Natural killer cell treated with Interleukin-12 subunit alpha and Interleukin-12 subunit beta and Interleukin-15 and Interleukin-18, amount 100 ng/mL, for 72 hours (primary cell): Measurements from ENCODE around the gene CACNG5. TPM values are rescaled to one million over a fixed set of nuclear protein-coding genes. Genes with fewer than 3 reads are reported as not detected.
A peak's percentile ranks its signal among the peaks of the same experiment; 100 is the strongest.

Source experiments
- ATAC-seq, 2 donors: fragments of 150-1000 bp; cut with Tn5 transposase in 1 of 2; sonication (Bioruptor Pico), chemical (Tn5 transposase) in 1 of 2; 2 replicates each; pipeline ENCODE4 v1.10.0; 2021
- DNase-seq: peaks from one replicate; pipeline ENCODE4 v3.0.0; 2022; ENCODE audit warnings: low spot score
- H3K27ac Mint-ChIP-seq, 2 donors: 1 replicate in 1 of 2; 2 replicates in 1 of 2; pipeline ENCODE4 v1.8.0; 2022; ENCODE audit warnings: mixed read lengths in 2 of 2, mild to moderate bottlenecking in 1 of 2, moderate library complexity in 1 of 2
- H3K27me3 Mint-ChIP-seq, 2 donors: 1 replicate in 1 of 2; 2 replicates in 1 of 2; pipeline ENCODE4 v1.8.0; 2022; ENCODE audit warnings: mixed read lengths in 2 of 2
- H3K36me3 Mint-ChIP-seq: one replicate; pipeline ENCODE4 v1.8.0; 2022; ENCODE audit warnings: mixed read lengths
- H3K4me1 Mint-ChIP-seq, 2 donors: 1 replicate in 1 of 2; 2 replicates in 1 of 2; pipeline ENCODE4 v1.8.0; 2022; ENCODE audit warnings: low read depth in 2 of 2, mixed read lengths in 2 of 2, mild to moderate bottlenecking in 1 of 2
- H3K4me3 Mint-ChIP-seq: one replicate; pipeline ENCODE4 v1.8.0; 2022; ENCODE audit warnings: mixed read lengths
- H3K9me3 Mint-ChIP-seq: 2 replicates; pipeline ENCODE4 v1.8.0; 2022; ENCODE audit warnings: mixed read lengths
- total RNA-seq, 2 donors: library from RNA; stranded (reverse); gene quantifications; one replicate each; pipeline ENCODE4 v1.2.3, GENCODE V29; 2022

Gene CACNG5
- total RNA-seq, 2 donors from 2014 or later, result not detected

DNA sequence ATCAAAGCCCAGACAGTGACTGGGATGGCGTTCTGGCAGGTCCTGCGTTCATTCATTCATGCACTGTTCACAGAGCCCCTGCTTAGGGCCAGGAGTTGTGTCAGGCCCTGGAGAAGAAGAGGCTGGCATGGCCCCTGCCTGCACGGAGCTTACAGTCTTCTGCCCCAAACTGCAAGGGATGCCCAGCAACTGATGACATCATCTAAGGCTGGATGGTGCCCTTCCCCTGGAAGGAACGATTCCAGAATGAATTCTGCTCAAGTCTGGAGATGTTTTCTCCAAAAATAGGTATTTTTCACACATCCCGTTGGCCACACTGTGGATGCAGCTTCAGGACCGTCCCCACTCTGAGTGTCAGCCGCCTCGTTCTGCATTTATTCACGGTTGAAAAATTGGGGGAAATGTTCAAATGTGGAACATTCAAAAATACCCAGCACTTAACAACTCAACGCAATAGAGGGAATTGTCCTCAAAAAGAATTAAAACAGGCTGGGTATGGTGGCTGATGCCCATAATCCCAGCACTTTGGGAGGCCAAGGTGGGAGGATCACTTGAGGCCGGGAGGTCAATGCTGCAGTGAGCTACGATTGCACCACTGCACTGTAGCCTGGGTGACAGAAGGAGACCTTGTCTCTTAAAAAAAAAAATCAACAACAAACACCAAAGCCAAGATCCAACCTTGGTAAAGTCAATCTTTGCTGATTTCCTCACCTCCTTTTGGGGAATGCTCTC lies 23.8 kb upstream of the CACNG5 start:
- Mint-ChIP-seq H3K9me3 (no peaks in the 10 kb centered on the region), H3K27ac (no peak overlapping the region), H3K4me3 (no peak overlapping the region), H3K4me1 (peaks cover 0 to 8% of the 10 kb centered on the region in 2 donors), H3K27me3 (peaks cover 10 to 15% of the 10 kb centered on the region in 2 donors), H3K36me3 (no peaks in the 10 kb centered on the region)
- no peak for ATAC-seq
- DNase-seq, result no peak

DNA sequence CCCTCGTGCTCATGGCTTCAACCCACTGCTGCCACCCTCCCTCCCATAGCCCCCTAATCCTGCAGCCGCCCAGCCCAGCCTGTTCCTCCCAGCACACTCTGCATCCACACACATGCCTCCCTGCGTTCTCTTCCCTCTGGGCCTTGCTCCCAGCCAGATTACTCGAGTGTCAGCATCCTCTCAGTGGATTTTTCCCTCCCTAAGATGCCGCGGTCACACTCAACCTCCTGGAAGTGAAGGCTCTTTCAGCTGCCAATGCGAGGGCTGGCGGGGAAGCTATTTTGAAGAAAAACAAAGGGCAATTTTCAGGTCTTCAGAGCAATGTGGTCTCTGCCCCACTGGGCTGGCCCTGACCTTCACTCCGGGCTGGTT lies 23.2 kb upstream of the CACNG5 start:
- no peak for ATAC-seq
- no peak overlapping the region for H3K27ac Mint-ChIP-seq

DNA sequence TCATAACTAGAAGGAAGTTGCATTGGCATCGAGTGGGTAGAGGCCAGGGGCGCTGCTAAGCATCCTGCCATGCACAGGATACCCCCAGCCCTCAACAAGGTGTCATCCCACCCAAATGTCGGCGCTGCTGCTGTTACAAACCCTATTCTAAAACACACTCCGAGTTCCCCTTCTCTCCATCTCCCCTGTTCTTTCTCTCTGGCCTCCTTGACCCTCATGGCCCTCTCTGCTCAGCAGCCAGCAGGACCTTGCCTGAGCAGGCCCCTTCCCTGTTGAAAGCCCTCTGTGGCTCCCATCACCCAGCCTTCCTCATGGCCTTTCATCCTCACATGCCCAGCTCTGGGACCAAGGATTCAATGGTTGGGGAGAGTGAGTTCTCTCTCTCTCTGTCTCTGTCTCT lies 22.3 kb upstream of the CACNG5 start:
- ATAC-seq, result peak in 1 of 2 donors; percentile 32

More for the DNA sequence above, 23.2 kb upstream of the CACNG5 start:
- peaks cover 0 to 8% of the 10 kb centered on the region in 2 donors for H3K4me1 Mint-ChIP-seq
- no peak for DNase-seq
- H3K36me3 Mint-ChIP-seq, result no peaks in the 10 kb centered on the region
- H3K4me3 Mint-ChIP-seq, result no peak overlapping the region
- no peaks in the 10 kb centered on the region for H3K9me3 Mint-ChIP-seq
- H3K27me3 Mint-ChIP-seq, result peaks cover 10 to 15% of the 10 kb centered on the region in 2 donors

DNA sequence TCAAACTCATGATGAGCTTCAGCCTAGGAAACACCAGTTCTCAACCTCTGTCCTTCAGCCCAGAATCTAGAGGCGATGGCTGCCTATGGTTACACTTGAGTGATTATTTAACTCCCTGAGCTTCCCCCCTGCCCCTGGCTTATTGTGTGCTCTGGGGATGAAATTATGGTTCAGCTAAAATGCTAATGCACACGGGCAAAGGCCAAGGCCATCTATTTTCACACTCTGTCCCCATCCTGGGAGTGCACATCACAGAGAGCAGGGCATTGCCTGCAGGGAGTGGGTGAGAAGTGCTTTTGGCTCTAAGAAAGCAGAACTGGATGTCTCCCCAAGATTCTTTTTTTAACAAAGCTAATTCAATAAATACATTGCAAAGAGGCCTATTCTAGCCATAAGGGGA lies 21.6 kb upstream of the CACNG5 start:
- Mint-ChIP-seq H3K4me1 (peaks cover 0 to 2% of the 10 kb centered on the region in 2 donors), H3K36me3 (peaks cover 5% of the 10 kb centered on the region), H3K27ac (no peak overlapping the region), H3K4me3 (no peak overlapping the region), H3K27me3 (peaks cover 14 to 23% of the 10 kb centered on the region in 2 donors), H3K9me3 (peaks cover 4% of the 10 kb centered on the region)
- ATAC-seq, result no peak
- no peak for DNase-seq

More for the DNA sequence above, 22.3 kb upstream of the CACNG5 start:
- Mint-ChIP-seq H3K36me3 (peaks cover 1% of the 10 kb centered on the region), H3K4me3 (no peak overlapping the region), H3K9me3 (peaks cover under 1% of the 10 kb centered on the region), H3K27ac (no peak overlapping the region), H3K27me3 (peaks cover 11 to 17% of the 10 kb centered on the region in 2 donors), H3K4me1 (peaks cover 0 to 7% of the 10 kb centered on the region in 2 donors)
- no peak for DNase-seq

DNA sequence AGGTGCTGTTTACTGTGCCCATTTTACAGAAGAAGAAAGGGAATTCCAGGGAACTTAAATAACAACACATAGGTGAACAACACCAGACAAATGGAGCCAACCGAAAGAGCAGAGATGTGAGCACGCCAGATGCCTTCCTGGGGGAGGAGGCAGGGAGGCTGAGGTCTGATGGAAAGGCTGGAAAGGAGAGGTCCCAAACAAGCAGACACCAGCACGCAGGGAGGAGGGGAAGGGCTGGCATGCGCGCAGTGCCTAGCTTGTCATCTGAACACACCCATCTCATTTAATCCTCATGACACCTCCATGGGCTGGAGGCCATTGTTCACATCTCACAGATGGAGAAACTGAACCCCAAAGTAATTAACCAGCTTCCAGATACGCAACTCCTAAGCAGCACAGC lies 20.9 kb upstream of the CACNG5 start:
- no peak overlapping the region for H3K4me3 Mint-ChIP-seq
- ATAC-seq (no peak), DNase-seq (no peak)
- H3K27me3 Mint-ChIP-seq, result peaks cover 14 to 23% of the 10 kb centered on the region in 2 donors
- no peaks in the 10 kb centered on the region for H3K4me1 Mint-ChIP-seq
- H3K36me3 Mint-ChIP-seq, result peaks cover 5% of the 10 kb centered on the region
- peaks cover 4% of the 10 kb centered on the region for H3K9me3 Mint-ChIP-seq
- H3K27ac Mint-ChIP-seq, result no peak overlapping the region

DNA sequence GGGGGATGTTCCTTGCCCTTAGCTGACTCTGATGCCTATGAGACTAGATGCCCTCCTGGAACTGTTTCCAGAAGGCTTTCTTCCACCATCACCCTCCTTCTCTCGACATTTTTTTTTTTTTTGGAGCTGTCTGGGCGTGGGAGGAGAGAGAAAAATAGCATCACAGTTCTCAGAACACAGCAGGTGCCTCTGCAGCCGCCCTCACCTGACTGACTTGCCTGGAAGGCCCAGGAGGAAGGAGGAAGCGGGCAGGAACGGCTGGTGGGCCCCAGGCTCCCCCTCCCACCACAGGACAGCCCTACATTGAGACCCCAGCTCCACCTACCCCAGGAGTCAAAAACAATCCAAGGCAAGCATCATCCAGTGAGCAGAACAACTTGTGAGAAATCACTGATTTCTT lies 20.3 kb upstream of the CACNG5 start:
- ATAC-seq (no peak), DNase-seq (no peak)
- Mint-ChIP-seq H3K27me3 (peaks cover 14 to 23% of the 10 kb centered on the region in 2 donors), H3K4me1 (no peaks in the 10 kb centered on the region), H3K4me3 (no peak overlapping the region), H3K9me3 (peaks cover 4% of the 10 kb centered on the region), H3K36me3 (peaks cover 5% of the 10 kb centered on the region), H3K27ac (no peak overlapping the region)

DNA sequence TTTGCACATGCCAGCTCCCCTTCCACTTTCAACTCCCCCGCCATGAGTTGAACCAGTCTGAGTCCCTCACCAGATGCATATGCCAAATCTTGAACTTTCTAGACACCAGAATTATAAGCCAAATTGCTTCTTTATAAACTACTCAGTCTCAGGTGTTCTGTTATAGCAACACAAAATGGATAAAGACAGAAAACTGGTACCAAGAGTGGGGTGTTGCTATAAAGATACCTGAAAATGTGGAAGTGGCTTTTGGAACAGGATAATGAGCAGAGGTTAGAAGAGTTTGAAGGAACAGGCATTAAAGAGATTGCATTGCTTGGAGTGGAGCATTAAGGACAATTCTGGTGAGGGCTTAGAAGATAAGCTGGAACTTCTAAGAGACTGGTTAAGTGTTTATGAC lies 17.2 kb upstream of the CACNG5 start:
- Mint-ChIP-seq H3K36me3 (peaks cover 5% of the 10 kb centered on the region), H3K27me3 (peaks cover 15 to 20% of the 10 kb centered on the region in 2 donors), H3K4me3 (no peak overlapping the region), H3K9me3 (peaks cover 4% of the 10 kb centered on the region), H3K4me1 (no peaks in the 10 kb centered on the region), H3K27ac (no peak overlapping the region)
- ATAC-seq (no peak), DNase-seq (no peak)

DNA sequence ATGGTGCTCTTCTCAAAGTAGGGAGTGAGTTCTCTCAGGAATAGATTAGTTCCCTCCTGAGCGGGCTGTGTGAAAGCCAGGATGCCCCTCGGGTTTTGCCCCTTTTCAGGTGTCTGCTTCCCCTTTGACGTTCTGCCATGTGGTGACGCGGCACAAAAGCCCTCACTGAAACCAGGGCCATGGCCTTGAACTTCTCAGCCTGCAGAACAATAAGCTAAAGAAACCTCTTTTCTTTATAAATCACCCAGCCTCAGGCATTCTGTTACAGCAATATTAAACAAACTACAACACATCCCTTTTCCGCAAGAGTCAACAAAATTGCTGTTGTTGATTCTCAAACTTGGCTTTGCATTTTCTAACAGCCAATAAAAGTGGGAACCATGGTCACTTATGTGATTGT lies 15.5 kb upstream of the CACNG5 start:
- DNase-seq, result no peak
- ATAC-seq, result no peak
- Mint-ChIP-seq H3K27me3 (peaks cover 9% of the 10 kb centered on the region in 2 donors), H3K4me1 (no peaks in the 10 kb centered on the region), H3K4me3 (no peak overlapping the region), H3K9me3 (peaks cover 4% of the 10 kb centered on the region), H3K36me3 (peaks cover 5% of the 10 kb centered on the region), H3K27ac (no peak overlapping the region)

DNA sequence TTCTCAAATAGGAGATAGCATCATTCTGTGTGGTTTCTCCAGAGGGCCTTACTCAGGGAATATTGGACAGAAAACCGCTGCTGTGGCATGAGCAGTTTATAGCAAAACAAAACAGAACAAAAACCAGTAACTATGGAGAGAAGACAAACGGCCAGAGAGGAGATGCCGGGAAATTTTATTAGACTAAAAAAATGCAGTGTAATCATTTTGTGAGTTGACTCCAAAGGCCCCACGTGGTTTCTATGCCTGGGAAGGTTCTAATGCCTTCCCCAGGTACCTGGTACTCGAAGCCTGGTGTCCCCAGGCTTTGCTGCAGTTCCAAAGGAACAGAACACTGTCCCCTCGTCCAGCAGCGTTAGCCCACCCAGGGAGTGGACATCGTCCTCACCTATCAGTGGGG lies 12.9 kb upstream of the CACNG5 start:
- Mint-ChIP-seq H3K4me1 (no peaks in the 10 kb centered on the region), H3K27me3 (peaks cover 15 to 25% of the 10 kb centered on the region in 2 donors), H3K27ac (no peak overlapping the region), H3K9me3 (peaks cover 4% of the 10 kb centered on the region), H3K4me3 (no peak overlapping the region), H3K36me3 (peaks cover 5% of the 10 kb centered on the region)
- no peak for DNase-seq
- no peak for ATAC-seq

DNA sequence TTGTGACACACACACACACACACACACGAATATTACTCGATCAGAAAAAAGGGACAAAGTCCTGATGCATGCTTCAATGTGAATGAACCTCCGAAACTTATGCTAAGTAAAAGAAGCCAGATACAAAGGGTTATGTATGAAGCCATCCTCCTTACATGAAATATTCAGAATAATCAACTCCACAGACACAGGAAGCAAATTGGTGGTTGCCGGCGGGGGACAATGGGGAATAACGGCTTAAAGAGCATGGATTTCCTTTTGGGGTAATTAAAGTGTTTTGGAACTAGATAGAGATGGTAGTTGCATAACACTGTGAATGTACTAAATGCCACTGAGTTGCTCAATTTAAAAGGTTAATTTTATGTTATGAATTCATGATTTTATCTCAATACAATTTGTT lies 8.1 kb upstream of the CACNG5 start:
- Mint-ChIP-seq H3K36me3 (no peaks in the 10 kb centered on the region), H3K27me3 (peaks cover 30 to 50% of the 10 kb centered on the region in 2 donors), H3K4me1 (no peaks in the 10 kb centered on the region), H3K27ac (no peak overlapping the region), H3K9me3 (no peaks in the 10 kb centered on the region), H3K4me3 (no peak overlapping the region)
- DNase-seq (no peak), ATAC-seq (no peak)

DNA sequence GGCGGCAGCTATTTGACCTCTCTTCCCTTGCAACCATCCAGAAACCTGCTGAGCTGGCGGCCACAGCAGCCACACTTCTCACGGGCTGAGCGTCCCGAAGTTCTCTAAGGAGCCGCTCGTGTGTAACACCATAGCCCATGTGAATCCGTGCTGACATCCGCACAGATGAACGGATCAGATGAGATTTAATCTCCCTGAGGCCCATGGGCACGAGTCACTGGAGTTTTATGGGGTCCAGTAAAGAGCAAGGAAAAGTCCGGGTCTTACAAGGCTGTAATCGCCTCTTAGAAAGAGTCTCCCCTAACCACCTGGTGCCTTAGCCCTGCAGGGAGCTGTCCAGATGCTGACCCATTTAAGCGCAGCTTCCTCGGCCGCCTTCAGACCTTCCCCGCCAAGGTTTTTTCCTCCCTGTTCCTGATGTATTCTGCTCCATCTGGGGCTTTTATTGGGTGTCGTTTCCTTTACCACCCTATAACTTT lies 5.5 kb upstream of the CACNG5 start:
- ATAC-seq (peak in 1 of 2 donors; percentile 53), DNase-seq (no peak)
- Mint-ChIP-seq H3K9me3 (no peaks in the 10 kb centered on the region), H3K4me3 (no peak overlapping the region), H3K4me1 (no peaks in the 10 kb centered on the region), H3K27me3 (peaks cover 41 to 69% of the 10 kb centered on the region in 2 donors), H3K36me3 (no peaks in the 10 kb centered on the region), H3K27ac (no peak overlapping the region)

DNA sequence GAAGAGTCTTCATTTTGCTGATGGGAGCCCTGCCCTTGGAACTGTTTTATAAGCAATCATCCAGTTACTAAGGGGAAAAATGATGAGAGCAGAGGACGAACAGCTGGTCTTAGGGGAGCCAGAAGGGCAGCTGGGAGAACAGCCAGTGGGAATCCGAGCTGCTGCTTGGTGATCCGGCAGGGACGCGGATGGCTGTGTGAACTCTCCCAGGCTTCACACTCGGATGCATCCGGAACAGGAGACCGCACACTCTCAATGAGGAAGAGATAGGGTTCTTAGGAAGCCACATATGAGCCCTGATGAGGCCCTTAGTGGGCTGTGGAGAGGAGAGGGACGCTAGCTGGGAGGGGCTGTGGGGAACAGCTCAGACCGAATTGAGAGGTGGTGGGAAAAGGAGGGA lies 5.0 kb upstream of the CACNG5 start:
- ATAC-seq (no peak), DNase-seq (no peak)
- H3K27me3 Mint-ChIP-seq, result peaks cover 40 to 67% of the 10 kb centered on the region in 2 donors
- no peak overlapping the region for H3K4me3 Mint-ChIP-seq
- no peaks in the 10 kb centered on the region for H3K9me3 Mint-ChIP-seq
- H3K27ac Mint-ChIP-seq, result no peak overlapping the region
- H3K4me1 Mint-ChIP-seq, result no peaks in the 10 kb centered on the region
- no peaks in the 10 kb centered on the region for H3K36me3 Mint-ChIP-seq

DNA sequence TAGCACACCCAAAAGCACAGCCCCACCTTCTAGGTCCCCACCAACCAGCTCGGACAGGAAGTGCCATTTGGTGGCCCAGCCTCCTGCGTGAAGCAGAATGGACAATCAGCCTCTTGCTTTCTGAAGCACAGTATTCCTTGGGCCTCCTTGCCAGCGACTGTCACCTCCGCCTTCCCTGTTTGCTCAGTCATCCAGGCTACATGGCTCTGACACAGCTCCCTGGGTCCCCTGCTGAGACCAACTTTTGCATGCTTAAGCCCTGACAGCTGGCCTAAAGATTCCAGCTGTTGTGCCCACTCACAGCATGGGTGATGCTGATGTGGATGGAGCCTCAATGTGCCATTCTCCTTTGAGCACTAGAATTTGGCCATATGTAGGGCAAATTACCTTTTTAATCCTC lies 4.5 kb upstream of the CACNG5 start:
- Mint-ChIP-seq H3K9me3 (no peaks in the 10 kb centered on the region), H3K4me1 (no peaks in the 10 kb centered on the region), H3K4me3 (no peak overlapping the region), H3K36me3 (no peaks in the 10 kb centered on the region), H3K27me3 (peaks cover 40 to 65% of the 10 kb centered on the region in 2 donors), H3K27ac (no peak overlapping the region)
- DNase-seq (no peak), ATAC-seq (no peak)

DNA sequence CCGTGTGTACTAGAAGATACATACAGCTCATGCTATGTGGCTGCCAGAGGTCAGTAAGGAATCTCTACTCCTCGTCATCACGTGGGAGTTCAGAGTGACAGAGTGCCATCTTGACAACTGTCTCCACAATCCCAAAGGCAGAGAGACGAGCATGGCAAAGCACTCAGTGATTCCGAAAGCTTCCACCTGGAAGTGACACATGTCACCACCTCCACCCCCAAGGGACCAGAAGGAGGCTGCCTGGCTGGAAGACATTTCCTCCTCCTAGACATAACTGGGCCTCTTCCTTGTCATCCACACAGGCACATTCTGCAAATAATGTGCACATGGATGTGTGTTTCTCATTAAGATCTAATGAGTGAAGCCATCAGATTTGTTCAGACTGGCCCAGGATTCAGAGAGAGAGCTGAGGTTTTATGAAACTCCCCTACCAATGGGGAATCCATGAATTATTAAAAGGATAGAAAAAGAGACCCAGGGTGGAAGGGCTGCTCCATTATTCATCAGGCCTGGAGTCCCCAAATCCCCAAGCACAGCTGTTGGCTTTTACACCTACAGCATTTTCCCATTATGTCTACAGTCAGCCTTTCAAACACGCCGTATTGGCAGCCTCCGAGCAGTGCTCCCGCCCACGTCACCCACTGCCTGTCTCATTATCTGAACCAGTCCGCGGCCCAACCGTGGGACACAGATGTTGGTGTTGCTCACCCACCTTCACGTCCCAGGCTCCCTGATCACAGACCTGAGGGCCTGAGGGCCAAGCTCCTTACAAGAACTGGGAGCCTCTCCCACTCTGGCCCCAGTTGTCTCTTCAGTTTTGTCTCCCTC lies 3.3 kb upstream of the CACNG5 start:
- DNase-seq, result no peak
- no peak overlapping the region for H3K27ac Mint-ChIP-seq
- H3K27me3 Mint-ChIP-seq, result peaks cover 40 to 60% of the 10 kb centered on the region in 2 donors
- H3K9me3 Mint-ChIP-seq, result no peaks in the 10 kb centered on the region
- H3K4me3 Mint-ChIP-seq, result no peak overlapping the region
- no peak for ATAC-seq
- no peaks in the 10 kb centered on the region for H3K4me1 Mint-ChIP-seq
- H3K36me3 Mint-ChIP-seq, result no peaks in the 10 kb centered on the region
